ENCODE results near the gene IRAK2.
A peak's percentile ranks its signal among the peaks of the same experiment; 100 is the strongest.
"Not testable (repeated sequence)": the region's sequence is repeated elsewhere in the genome, so short reads cannot be mapped to it uniquely, and the experiment has no call there.

Gene IRAK2, protein sequence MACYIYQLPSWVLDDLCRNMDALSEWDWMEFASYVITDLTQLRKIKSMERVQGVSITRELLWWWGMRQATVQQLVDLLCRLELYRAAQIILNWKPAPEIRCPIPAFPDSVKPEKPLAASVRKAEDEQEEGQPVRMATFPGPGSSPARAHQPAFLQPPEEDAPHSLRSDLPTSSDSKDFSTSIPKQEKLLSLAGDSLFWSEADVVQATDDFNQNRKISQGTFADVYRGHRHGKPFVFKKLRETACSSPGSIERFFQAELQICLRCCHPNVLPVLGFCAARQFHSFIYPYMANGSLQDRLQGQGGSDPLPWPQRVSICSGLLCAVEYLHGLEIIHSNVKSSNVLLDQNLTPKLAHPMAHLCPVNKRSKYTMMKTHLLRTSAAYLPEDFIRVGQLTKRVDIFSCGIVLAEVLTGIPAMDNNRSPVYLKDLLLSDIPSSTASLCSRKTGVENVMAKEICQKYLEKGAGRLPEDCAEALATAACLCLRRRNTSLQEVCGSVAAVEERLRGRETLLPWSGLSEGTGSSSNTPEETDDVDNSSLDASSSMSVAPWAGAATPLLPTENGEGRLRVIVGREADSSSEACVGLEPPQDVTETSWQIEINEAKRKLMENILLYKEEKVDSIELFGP

DNA sequence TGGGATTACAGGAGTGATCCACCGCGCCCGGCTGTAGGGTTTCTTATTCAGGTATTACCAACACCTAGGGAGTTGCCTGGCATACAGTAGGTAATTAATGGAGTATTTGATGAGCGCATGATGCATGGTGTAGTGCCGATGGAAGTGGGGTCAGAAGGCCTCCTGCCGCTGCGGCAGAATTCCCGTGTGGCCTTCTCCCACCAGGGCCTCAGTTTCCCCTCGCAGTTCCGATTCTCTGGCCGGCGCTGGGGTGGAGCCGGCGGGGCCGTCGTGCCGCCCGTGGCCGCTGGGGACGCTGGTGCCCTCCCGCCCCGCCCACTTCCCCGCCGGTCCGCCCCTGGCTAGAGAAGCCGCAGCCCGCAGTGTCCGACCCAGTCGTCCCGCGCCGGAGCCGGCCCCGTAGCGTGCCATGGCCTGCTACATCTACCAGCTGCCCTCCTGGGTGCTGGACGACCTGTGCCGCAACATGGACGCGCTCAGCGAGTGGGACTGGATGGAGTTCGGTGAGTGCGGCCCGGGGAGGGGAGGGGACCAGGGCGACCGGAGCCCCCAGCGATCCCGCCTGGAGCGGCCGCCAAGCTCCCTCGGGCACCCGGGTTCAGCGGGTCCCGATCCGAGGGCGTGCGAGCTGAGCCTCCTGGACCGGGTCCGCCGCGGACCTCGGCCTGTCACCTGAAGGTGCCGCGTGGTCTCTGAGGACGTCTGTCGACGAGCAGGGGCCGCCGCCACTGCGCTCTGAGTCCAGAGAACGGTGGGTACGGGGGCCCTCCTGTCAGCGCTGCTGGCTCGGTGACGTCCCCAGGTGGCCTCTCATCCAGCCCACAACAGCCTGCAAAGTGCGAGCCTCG lies at the start of gene IRAK2:
Gene IRAK2 (plus strand): TSS at position 374 of the 848 bp plus-strand sequence. CDS start 36 bp downstream, at position 410.
- DNase-seq, result no peak

DNA sequence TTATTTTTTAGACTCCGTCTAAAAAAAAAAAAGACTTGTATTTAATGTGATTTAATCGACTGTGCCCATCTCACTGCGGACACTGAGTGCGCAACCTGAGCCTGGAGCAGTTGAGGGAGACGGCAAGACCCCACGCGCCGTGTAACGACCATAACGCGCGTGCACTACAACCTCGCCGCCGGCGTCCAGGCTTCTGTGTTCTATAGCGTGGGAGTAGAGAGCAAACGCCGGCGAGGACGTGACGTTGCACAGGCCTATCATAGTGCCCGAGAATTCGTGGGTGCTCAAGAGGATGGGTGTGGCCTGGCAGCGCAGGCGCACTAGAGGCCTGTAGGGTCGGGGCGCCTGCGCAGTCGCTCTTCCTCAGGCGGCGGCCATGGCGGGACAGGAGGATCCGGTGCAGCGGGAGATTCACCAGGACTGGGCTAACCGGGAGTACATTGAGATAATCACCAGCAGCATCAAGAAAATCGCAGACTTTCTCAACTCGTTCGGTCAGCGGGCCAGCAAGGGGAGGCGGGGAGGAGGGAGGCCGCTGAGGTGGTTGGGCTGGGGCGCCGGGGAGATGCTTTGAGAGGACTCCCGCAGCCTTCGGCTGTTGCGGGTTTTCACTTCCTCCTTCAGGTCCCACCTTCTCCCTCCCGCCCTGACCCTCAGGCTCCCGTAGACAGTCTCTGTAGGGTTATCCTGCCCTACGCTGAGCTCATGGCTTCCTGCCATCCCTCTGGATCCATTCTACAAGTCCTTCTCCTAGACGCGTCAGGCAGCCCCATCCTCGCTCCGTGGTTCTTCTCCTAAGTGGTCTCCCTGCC lies 49.2 kb upstream of the IRAK2 start, which contains the start of gene BRK1:
Gene BRK1 (plus strand): TSS at position 350 of the 812 bp plus-strand sequence. CDS start 27 bp downstream, at position 377.
- peak; percentile 54 for DNase-seq

DNA sequence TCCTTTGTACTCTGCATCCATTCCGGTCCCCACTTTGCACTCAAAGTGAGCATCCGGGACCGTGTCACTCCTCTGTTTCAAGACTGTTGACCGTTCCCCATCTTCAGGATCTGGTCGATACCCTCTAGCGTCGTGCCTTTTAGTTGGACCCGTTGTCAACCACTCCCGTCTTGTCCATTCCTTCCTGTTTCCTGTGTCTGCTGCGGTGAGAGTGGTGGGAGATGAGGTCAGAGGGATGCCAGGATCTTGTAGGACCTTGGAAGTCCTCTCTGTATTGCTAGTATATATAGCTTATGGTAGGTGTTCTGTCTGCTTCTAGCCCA lies 48.6 kb upstream of the IRAK2 start:
- DNase-seq, result no peak

DNA sequence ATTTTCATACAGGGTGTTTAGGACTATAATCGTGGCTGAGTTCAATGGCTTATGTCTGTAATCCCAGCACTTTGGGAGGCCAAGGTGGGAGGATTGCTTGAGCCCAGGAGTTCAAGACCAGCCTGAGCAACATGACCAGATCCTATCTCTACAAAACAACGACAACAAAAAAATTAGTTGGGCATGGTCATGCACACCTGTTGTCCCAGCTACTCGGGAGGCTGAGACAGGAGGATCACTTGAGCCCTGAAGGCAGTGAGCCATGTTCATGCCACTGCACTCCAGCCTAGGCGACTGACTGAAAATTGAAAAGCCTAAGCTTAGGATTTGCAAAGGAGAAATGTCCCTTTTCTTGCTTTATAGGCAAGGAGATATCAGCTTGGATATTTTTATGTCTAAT lies 47.8 kb upstream of the IRAK2 start:
- DNase-seq, result no peak

DNA sequence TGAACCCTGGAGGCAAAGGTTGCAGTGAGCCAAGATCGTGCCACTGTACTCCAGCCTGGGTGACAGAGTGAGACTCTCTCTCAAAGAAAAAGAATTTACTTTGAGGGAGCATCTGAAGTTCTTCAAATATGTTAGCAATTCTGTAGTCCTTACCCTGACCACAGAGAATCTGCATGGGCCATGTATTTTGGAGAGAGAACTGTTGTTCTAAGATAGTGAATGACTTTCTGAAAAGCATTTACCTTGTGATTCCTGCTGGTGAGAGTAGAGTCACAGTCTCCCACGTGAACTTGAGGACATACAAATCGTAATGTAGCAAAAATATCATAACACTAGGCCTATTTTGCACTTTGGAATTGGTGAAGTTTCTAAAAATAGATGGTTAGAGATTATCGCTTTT lies 45.3 kb upstream of the IRAK2 start:
- no peak for DNase-seq

DNA sequence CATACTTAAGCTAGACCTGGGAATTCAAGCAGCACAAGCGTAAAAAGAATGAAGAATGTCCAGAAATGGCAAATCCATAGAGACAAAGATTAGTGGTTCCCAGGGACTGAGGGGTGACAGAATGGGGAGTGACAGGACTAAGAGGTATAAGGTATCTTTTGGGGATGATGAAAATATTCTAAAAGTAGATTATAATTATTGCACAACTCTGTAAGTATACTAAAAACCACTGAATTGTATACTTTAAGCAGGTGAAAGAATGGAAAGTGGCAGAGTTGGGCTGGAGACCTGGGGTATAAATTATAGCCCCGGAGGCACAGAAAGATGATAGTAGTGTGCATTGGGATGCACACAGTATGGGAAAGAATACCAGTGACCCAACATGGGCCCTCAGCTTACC lies 43.7 kb upstream of the IRAK2 start:
- no peak for DNase-seq

DNA sequence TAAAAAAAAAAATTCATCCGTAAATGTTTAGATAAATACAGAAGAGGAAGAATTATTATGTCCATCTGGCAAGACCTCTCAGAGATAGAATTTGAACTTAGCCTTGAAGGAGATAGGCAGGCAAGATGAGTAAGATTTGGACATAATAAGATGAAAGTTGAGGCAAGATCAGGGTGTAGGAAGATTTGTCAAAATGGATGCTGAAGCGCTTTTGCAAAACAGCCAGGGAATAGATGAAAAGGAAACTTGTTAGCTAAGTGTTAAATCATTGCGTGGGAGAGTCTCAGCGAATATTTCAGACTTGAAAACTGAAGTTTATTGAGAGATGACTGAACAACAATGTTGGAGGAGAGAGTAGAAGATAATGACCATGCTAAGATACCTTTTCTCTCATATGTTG lies 42.0 kb upstream of the IRAK2 start:
- no peak for DNase-seq

DNA sequence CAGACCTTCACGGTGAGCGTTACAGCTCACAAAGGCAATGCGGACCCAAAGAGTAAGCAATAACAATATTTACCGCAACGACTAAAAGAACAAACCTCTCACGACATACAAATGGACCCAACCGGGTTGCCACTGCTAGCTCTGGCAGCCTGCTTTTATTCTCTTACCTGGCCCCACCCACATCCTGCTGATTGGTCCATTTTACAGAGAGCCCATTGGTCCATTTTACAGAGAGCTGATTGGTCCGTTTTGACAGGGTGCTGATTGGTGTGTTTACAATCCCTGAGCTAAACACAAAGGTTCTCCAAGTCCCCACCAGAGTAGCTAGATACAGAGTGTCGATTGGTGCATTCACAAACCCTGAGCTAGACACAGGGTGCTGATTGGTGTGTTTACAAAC lies 28.8 kb upstream of the IRAK2 start:
- not testable (repeated sequence) for DNase-seq

DNA sequence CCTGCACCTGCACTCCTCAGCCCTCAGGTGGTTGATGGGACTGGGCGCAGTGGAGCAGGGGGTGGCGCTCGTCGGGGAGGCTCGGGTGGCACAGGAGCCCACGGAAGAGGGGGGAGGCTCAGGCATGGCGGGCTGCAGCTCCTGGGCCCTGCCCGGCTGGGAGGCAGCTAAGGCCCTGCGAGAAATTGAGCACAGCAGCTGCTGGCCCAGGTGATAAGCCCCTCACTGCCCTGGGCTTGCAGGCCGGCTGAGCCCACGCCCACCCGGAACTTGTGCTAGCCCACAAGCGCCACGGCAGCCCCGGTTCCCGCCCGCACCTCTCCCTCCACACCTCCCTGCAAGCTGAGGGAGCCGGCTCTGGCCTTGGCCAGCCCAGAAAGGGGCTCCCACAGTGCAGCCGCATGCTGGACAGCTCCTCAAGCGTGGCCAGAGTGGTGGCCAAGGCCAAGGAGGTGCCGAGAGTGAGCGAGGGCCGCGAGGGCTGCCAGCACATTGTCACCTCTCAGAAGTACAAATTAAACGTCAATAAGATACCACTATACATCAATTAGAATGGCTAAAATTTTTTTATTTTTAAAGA lies 28.2 kb upstream of the IRAK2 start:
- DNase-seq, result no peak

DNA sequence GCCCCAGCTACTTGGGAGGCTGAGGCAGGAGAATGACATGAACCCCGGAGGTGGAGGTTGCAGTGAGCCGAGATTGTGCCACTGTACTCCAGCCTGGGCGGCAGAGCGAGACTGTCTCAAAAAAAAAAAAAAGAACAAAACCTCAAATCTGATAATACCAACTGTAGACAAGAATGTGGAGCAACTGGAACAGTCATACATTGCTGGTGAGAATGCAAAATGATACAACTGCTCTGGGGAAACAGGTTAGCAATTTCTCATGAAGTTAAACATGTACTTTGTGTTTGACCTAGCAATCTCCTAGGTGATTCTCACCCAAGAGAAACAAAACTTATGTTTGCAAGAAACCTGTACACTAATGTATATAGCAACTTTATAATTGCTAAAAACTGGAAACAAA lies 27.5 kb upstream of the IRAK2 start:
- DNase-seq, result no peak

DNA sequence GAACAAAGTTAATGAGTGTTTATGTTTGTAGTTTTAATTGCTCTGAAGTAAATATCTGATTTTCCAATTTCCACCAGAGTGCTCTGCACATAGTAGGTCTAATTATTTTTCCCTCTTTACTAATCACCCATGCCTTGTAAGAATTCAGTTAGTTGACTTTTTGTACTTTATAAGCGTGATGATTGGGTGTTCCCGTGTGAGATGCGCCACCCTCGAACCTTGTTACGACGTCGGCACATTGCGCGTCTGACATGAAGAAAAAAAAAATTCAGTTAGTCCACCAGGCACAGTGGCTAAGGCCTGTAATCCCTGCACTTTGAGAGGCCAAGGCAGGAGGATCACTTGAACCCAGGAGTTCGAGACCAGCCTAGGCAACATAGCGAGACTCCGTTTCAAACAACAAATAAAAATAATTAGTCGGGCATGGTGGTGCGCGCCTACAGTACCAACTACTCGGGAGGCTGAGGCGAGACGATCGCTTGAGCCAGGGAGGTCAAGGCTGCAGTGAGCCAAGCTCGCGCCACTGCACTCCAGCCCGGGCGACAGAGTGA lies 23.6 kb upstream of the IRAK2 start:
- no peak for DNase-seq

DNA sequence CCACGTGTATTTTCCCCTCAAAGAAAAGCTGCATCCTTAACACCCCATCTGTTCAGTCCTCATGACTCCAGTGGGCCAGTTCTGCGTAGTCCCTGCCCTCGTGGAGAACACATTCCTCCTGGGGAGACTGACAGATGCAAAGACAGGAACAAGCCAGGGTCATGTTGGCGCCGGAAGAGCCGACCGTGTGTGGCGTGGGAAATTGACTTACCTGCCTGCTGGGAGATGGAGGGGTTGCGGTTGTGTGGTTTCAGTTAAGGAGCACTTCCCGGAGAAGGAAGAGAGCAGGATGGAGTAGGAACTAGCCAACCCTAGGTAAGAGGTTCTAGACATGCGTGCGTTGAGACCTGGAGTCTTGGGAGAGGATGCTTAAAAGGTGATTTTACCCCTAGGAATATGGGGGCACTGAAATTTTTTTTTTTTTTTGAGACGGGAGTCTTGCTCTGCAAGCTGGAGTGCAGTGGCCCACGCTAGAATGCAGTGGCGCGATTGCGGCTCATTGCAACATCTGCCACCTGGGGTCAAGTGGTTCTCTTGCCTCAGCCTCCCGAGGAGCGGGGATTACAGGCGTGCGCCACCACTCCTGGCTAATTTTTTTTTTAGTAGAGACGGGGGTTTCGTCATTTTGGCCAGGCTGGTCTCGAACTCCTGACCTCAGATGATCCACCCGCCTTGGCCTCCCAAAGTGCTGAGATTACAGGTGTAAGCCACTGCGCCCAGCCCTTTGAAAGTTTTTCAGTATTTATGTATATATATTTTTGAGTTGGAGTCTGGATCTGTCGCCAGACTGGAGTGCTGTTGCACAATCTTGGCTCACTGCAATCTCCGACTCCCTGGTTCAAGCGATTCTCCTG lies 21.8 kb upstream of the IRAK2 start:
- no peak for DNase-seq

DNA sequence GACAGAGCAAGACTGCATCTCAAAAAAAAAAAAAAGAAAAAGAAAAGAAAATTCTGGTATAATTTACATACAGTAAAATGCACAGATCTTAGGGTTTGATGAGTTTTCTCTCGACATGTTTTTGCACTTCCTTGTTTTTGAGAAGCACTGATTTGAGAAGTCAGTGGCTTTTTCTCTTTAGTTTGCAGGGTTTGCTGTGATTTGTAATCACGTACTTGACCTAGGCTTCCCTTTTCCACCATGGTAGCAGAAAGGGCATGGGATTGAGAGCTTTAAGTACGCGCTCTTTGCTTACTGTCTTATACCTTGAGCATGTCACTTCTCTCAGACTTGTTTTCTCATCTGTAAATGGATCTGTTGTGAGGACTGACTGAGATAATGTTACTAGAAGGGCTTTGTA lies 19.0 kb upstream of the IRAK2 start:
- DNase-seq, result no peak

DNA sequence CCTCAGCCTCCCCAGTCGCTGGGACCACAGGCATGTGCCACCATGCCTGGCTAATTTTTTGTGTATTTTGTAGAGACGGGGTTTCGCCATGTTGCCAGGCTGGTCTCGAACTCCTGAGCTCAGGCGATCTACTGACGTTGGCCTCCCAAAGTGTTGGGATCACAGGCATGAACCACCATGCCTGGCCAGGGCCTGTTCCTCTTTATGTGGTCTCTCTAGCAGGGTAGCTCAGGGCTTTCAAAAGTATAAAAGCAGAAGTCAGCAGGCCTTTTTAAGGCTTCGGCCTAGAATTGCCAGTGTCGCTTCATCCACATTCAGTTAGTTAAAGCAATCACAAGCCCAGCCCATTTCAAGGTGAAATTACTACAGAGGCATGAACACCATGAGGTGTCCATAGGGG lies 15.5 kb upstream of the IRAK2 start:
- DNase-seq, result no peak

DNA sequence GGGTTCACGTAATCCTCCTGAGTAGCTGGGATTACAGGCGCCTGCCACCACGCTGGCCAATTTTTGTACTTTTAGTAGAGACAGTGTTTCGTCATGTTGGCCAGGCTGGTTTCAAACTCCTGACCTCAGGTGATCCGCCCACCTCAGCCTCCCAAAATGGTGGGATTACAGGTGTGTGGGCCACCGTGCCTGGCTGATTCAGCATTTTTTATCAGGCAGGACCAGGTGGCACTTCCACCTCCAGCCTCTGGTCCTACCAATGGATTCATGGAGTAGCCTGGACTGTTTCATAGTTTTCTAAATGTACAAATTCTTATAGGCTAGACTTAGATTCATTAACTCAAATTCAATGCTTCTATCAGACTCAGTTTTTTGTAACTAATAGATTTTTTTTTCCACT lies 13.7 kb upstream of the IRAK2 start:
- no peak for DNase-seq

DNA sequence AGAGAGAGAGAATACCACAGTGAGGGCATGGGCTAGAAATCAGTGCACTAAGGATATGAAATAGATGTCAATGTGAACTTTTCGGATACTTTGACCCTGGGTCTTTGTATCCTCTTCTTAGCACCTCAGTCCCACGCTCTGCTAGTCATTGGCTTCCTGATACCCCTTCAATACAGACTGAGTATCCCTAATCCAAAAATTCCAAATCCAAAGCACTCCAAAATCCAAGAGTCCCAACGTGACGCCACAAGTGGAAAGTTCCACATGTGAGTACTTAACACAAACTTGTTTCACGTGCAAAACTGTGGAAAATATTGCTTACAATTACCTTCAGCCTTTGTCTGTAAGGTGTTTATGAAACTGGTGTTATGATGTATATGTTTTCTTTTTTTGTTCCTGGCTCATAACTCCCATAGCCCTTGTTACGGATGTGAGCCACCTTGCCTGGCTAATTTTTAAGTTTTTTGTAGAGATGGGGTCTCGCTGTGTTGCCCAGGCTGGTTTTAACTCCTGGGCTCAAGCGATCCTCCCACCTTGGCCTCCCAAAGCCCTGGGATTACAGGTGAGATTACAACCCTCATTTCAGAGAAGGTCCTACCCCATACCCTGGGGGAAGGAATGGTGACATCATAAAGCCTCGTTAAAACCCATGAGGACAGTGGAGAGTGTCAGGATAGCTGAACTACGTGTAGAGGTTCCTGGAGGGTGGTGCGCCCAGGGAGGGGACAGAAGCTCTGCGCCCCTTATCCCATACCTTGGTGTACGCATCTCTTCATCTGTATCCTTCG lies 10.2 kb upstream of the IRAK2 start:
- DNase-seq, result no peak

DNA sequence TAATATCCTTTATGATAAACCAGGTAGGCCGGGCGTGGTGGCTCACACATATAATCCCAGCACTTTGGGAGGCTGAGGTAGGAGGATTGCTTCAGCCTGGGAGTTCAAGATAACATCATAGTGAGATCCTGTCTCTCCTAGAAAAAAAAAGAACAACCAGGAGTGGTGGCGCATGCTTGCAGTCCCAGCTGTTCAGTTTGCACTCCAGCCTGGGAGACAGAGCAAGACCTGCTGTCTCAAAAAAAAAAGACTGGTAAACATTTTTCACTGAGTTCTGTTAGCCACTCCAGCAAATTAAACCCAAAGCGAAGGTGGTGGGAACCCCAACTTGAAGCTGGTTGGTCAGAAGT lies 9.6 kb upstream of the IRAK2 start:
- no peak for DNase-seq

DNA sequence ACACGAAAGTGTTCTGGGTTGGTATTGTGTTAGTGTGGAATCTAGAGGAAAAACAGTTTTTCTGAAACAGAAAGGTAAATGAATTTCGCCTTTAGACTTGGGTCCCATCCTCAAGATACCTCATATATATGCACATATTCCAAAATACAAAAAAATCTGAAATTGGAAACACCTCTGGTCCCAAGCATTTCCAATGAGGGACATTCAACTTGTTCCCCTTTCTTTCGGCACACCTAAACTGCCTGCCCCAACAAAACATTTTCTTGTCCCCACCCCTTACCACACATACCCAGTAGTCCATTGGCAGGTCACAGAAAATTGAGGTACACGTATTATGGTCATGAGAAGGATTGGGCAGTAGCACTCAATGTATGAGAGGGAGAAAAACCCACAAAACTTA lies 9.1 kb upstream of the IRAK2 start:
- DNase-seq, result no peak

DNA sequence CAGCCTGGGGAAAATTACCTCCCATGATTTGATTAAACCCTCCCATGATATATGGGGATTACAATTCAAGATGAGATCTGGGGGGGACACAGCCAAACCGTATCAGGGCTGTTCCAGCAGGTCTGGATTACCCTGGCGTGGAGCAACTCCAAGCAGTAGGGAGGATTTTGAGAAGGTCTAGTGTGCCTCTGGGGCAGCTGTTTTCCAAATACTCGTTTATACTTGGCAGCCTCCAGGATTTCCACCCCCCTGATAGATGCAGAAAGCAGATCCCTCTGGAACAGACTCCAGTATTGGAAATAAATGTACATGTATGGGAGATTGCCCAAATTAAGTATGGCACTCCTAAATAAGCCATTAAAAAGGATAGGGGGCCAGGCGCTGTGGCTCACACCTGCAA lies 7.7 kb upstream of the IRAK2 start:
- DNase-seq, result no peak

DNA sequence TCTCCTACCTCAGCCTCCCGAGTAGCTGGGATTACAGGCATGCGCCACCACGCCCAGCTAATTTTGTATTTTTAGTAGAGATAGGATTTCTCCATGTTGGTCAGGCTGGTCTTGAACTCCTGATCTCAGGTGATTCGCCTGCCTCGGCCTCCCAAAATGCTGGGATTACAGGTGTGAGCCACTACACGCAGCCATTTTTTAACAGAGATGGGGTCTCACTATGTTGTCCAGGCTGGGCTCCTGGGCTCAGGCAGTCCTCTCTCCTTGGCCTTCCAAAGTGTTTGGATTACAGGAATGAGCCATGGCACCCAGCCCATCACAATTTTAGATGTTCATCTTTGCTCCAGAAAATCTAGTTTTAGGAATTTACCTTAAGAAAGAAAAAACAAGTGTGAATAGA lies 6.2 kb upstream of the IRAK2 start:
- not testable (repeated sequence) for DNase-seq

DNA sequence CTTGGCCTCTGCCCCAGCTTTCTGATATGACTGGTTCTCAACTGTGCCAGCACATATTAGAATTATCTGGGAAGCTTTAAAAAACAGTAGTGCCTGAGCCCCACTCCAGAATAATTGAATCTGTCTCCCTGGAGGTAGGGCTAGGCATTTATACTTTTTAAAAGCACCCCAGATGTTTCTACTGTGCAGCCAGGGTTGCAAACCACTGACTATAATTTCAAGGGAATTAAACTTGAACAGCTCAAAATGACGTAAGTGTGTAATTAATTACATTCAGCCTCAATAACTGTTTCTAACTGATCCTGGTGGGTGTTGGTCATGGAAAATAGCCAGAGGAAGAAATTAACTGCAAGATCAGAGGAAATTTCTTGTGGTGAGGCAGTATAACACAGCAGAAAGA lies 4.4 kb upstream of the IRAK2 start:
- no peak for DNase-seq

Data from NCI-H1436 treated with DMSO at 0.1 percent for 48 hours (cell line).